HUES6 (cell line): ENCODE measurements around the gene KIF6.
"Not testable (repeated sequence)": the region's sequence is repeated elsewhere in the genome, so short reads cannot be mapped to it uniquely, and the experiment has no call there.

Source experiments
- H3K27ac ChIP-seq: 2 replicates; pipeline ENCODE4 v1.7.0; 2013; ENCODE audit warnings: low read depth, mild to moderate bottlenecking, low read length, inconsistent platforms
- H3K27me3 ChIP-seq: 2 replicates; pipeline ENCODE4 v1.6.1; 2013; ENCODE audit warnings: low read length; ENCODE audit not compliant: control insufficient read depth, insufficient read depth
- H3K36me3 ChIP-seq: 2 replicates; pipeline ENCODE4 v1.6.1; 2013; ENCODE audit warnings: low read length; ENCODE audit not compliant: control insufficient read depth, insufficient read depth
- H3K4me1 ChIP-seq: 2 replicates; pipeline ENCODE4 v1.6.1; 2013; ENCODE audit warnings: low read length; ENCODE audit not compliant: control insufficient read depth, insufficient read depth
- H3K4me3 ChIP-seq: 2 replicates; pipeline ENCODE4 v1.5.1; 2013; ENCODE audit warnings: low read depth, low read length
- H3K9ac ChIP-seq: one replicate; pipeline ENCODE4 v1.6.1; 2013; ENCODE audit warnings: mild to moderate bottlenecking, low read length
- H3K9me3 ChIP-seq: 2 replicates; pipeline ENCODE4 v1.6.1; 2013; ENCODE audit warnings: low read depth, low read length; ENCODE audit not compliant: control insufficient read depth, insufficient read depth

KIF6 gene

GRCh38 chr6:39298061-39298460 is 427.1 kb downstream of the KIF6 start:
- H3K27me3 ChIP-seq, result no peaks in the 10 kb centered on the region
- H3K27ac ChIP-seq, result no peak overlapping the region
- H3K9ac ChIP-seq, result no peak overlapping the region
- H3K9me3 ChIP-seq, result no peaks in the 10 kb centered on the region
- H3K4me1 ChIP-seq, result peaks cover 14% of the 10 kb centered on the region; the same call in 1 of the 2 replicates
- H3K4me3 ChIP-seq, result no peak overlapping the region
- no peaks in the 10 kb centered on the region for H3K36me3 ChIP-seq

GRCh38 chr6:39296745-39297640 is 428.2 kb downstream of the KIF6 start:
- Histone ChIP-seq H3K9me3 (no peaks in the 10 kb centered on the region), H3K4me1 (peaks cover 16% of the 10 kb centered on the region), H3K9ac (no peak overlapping the region), H3K27ac (no peak overlapping the region), H3K36me3 (no peaks in the 10 kb centered on the region), H3K4me3 (no peak overlapping the region), H3K27me3 (no peaks in the 10 kb centered on the region)

- peaks cover 27% of the 10 kb centered on the region for H3K4me1 ChIP-seq
- no peak overlapping the region for H3K9ac ChIP-seq
- H3K9me3 ChIP-seq, result no peaks in the 10 kb centered on the region
- no peak overlapping the region for H3K27ac ChIP-seq
- H3K27me3 ChIP-seq, result no peaks in the 10 kb centered on the region
- H3K36me3 ChIP-seq, result no peaks in the 10 kb centered on the region
- no peak overlapping the region for H3K4me3 ChIP-seq
Observed at GRCh38 chr6:39295611-39296011, 429.6 kb downstream of the KIF6 start.

- no peak overlapping the region for H3K4me3 ChIP-seq
- peaks cover 27% of the 10 kb centered on the region for H3K4me1 ChIP-seq
- no peaks in the 10 kb centered on the region for H3K9me3 ChIP-seq
- no peaks in the 10 kb centered on the region for H3K27me3 ChIP-seq
- no peaks in the 10 kb centered on the region for H3K36me3 ChIP-seq
- no peak overlapping the region for H3K27ac ChIP-seq
- no peak overlapping the region for H3K9ac ChIP-seq
Observed at GRCh38 chr6:39294899-39295298, 430.3 kb downstream of the KIF6 start.

GRCh38 chr6:39294133-39294532 is 431.1 kb downstream of the KIF6 start:
- Histone ChIP-seq H3K36me3 (no peaks in the 10 kb centered on the region), H3K9me3 (no peaks in the 10 kb centered on the region), H3K27ac (no peak overlapping the region), H3K4me1 (peaks cover 27% of the 10 kb centered on the region), H3K27me3 (no peaks in the 10 kb centered on the region), H3K9ac (no peak overlapping the region), H3K4me3 (no peak overlapping the region)

- H3K4me1 ChIP-seq, result peaks cover 27% of the 10 kb centered on the region
- no peaks in the 10 kb centered on the region for H3K9me3 ChIP-seq
- no peak overlapping the region for H3K4me3 ChIP-seq
- H3K9ac ChIP-seq, result no peak overlapping the region
- H3K27ac ChIP-seq, result no peak overlapping the region
- H3K36me3 ChIP-seq, result no peaks in the 10 kb centered on the region
- H3K27me3 ChIP-seq, result no peaks in the 10 kb centered on the region
Observed at GRCh38 chr6:39292637-39293036, 432.6 kb downstream of the KIF6 start.

GRCh38 chr6:39289490-39289889 is 435.7 kb downstream of the KIF6 start:
- H3K27me3 ChIP-seq, result no peaks in the 10 kb centered on the region
- peaks cover 18% of the 10 kb centered on the region for H3K4me1 ChIP-seq
- H3K9ac ChIP-seq, result no peak overlapping the region
- H3K27ac ChIP-seq, result no peak overlapping the region
- no peak overlapping the region for H3K4me3 ChIP-seq
- no peaks in the 10 kb centered on the region for H3K9me3 ChIP-seq
- H3K36me3 ChIP-seq, result no peaks in the 10 kb centered on the region

GRCh38 chr6:39287601-39288000 is 437.6 kb downstream of the KIF6 start:
- peaks cover 18% of the 10 kb centered on the region for H3K4me1 ChIP-seq
- no peaks in the 10 kb centered on the region for H3K36me3 ChIP-seq
- H3K4me3 ChIP-seq, result no peak overlapping the region
- no peaks in the 10 kb centered on the region for H3K9me3 ChIP-seq
- no peaks in the 10 kb centered on the region for H3K27me3 ChIP-seq
- H3K27ac ChIP-seq, result no peak overlapping the region
- H3K9ac ChIP-seq, result no peak overlapping the region

GRCh38 chr6:39286596-39286995 is 438.6 kb downstream of the KIF6 start:
- not testable (repeated sequence) for H3K4me1 ChIP-seq, H3K4me3 ChIP-seq, H3K36me3 ChIP-seq, H3K27me3 ChIP-seq, H3K9me3 ChIP-seq, H3K9ac ChIP-seq, H3K27ac ChIP-seq

- H3K36me3 ChIP-seq, result no peaks in the 10 kb centered on the region
- H3K4me1 ChIP-seq, result peaks cover 7% of the 10 kb centered on the region; the same call in 1 of the 2 replicates
- H3K9me3 ChIP-seq, result no peaks in the 10 kb centered on the region
- H3K27me3 ChIP-seq, result no peaks in the 10 kb centered on the region; the same call in 1 of the 2 replicates
- H3K9ac ChIP-seq, result no peak overlapping the region
- H3K27ac ChIP-seq, result no peak overlapping the region
- H3K4me3 ChIP-seq, result no peak overlapping the region
Observed at GRCh38 chr6:39282774-39283173, 442.4 kb downstream of the KIF6 start.

GRCh38 chr6:39281312-39281980 is 443.8 kb downstream of the KIF6 start:
- no peak overlapping the region for H3K4me3 ChIP-seq
- H3K36me3 ChIP-seq, result no peaks in the 10 kb centered on the region
- peaks cover 7% of the 10 kb centered on the region; the same call in 1 of the 2 replicates for H3K4me1 ChIP-seq
- H3K9ac ChIP-seq, result no peak overlapping the region
- H3K9me3 ChIP-seq, result no peaks in the 10 kb centered on the region
- H3K27me3 ChIP-seq, result no peaks in the 10 kb centered on the region; the same call in 1 of the 2 replicates
- no peak overlapping the region for H3K27ac ChIP-seq
